ENCODE measurements around the gene SPAG4. TPM values are rescaled to one million over a fixed set of nuclear protein-coding genes. Genes with fewer than 3 reads are reported as not detected.

Gene SPAG4, protein sequence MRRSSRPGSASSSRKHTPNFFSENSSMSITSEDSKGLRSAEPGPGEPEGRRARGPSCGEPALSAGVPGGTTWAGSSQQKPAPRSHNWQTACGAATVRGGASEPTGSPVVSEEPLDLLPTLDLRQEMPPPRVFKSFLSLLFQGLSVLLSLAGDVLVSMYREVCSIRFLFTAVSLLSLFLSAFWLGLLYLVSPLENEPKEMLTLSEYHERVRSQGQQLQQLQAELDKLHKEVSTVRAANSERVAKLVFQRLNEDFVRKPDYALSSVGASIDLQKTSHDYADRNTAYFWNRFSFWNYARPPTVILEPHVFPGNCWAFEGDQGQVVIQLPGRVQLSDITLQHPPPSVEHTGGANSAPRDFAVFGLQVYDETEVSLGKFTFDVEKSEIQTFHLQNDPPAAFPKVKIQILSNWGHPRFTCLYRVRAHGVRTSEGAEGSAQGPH
- total RNA-seq: 1 to 10 TPM in 1 of 2 donors, under 1 TPM in 1; 1.00 to 2.8 TPM

DNA sequence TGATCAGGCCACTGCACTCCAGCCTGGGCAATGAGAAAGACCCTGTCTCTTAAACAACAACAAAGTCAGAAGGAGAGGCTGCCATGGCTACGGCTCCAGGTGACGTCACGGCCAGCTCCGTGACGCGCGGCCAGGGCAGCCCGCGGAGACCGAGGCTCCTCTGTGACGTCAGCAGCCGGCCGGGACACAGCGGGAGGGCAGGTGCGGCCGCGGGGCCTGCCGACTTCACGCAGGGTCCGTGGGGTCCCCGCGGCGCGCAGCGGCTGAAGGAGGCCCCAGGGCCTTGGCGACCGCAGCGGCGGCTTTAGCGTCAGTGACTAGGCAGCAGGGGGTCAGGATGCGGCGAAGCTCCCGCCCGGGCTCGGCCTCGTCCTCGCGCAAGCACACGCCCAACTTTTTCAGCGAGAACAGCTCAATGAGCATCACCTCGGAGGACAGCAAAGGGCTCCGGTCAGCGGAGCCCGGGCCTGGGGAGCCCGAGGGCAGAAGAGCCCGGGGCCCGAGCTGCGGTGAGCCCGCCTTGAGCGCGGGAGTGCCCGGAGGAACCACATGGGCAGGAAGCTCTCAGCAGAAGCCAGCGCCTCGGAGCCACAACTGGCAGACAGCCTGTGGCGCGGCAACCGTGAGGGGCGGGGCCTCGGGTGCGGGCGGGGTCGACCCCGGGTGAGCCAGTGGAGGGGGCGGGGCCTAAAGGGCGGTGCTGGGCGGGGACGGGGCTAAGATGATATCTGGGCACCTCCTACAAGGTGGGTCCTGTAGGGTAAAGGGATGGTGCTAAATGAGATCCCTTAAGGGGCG, at the start of gene SPAG4:
Gene SPAG4, plus strand, starts transcription at position 163 of the 798 bp plus-strand sequence. Its CDS starts 175 bp downstream, at position 338.

DNA sequence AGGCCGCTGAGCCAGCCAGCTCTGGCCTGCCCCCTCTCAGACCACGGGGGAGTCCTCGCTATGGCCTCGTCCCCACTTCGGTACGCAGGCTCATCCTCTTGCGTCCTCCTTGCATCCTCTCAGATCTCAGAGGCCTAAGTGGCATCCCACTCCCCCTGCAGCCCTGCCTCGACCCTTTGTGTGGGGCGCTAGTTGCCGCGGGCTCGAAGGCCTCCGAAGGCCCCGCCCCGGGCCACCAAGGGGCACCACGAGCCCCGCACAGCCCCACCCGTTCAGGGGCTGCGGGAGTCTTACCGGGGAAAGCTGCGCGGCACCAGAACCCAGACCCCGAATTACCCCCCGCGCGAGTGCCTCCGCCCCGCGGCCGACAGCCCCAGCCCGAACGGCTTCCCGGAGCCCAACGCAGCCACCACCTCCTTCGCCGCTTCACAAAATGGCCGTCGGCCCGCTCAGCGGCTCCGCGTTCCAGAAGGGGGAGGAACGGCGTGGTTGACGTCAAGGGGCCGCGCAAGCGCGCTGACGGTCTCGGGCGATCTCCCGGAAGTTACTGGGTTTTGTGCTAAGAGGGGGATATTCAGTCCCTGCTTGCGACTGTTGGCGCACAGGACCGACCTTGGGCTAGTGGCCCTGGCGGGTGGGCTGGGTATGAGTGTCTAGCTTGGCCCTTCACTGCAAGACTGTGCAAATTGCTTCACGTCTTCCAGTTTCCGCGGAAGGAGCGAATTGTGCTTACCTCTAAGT, 49.0 kb downstream of the SPAG4 start, which contains the start of the genes CPNE1 and RBM12:
Gene CPNE1, minus strand, starts transcription at position 435 of the 741 bp plus-strand sequence. CDS start 31,977 bp downstream, outside the sequence.
Gene RBM12, minus strand, starts transcription at position 435 of the 741 bp plus-strand sequence. CDS start 9,578 bp downstream, outside the sequence.

Small RNAs within 50 kb of the gene (small RNA-seq; reads per million reads assigned to genes)
- gene RNU6-759P (0 to 0.29 reads per million in 2 donors), gene RPL37P1 (0 reads per million in 2 donors)

Other genes starting within 250 kb of the SPAG4 start
- gene UQCC1, start 203.9 kb upstream of the SPAG4 start, total RNA-seq: 10 to 100 TPM; 22.6 to 24.8 TPM
- under 1 TPM in 1 of 2 donors, not detected in 1; under 0.01 TPM for gene GDF5, start 177.6 kb upstream of the SPAG4 start, total RNA-seq
- gene CEP250, start 160.2 kb upstream of the SPAG4 start, total RNA-seq: 10 to 100 TPM; 18.0 to 21.3 TPM
- gene C20orf173, start 86.2 kb upstream of the SPAG4 start, total RNA-seq: not detected
- 100 to 1,000 TPM; 225 to 247 TPM for gene ERGIC3, start 73.8 kb upstream of the SPAG4 start, total RNA-seq
- gene CPNE1, start 49.1 kb downstream of the SPAG4 start, total RNA-seq: 10 to 100 TPM; 59.2 to 72.6 TPM
- gene RBM12, start 49.1 kb downstream of the SPAG4 start, total RNA-seq: 10 to 100 TPM; 42.7 to 46.0 TPM
- gene NFS1, start 83.5 kb downstream of the SPAG4 start, total RNA-seq: 10 to 100 TPM; 30.0 to 31.7 TPM
- 100 to 1,000 TPM; 111 to 130 TPM for gene ROMO1, start 83.6 kb downstream of the SPAG4 start, total RNA-seq
- gene RBM39, start 126.4 kb downstream of the SPAG4 start, total RNA-seq: 100 to 1,000 TPM; 162 to 177 TPM
- 10 to 100 TPM; 16.2 to 20.0 TPM for gene PHF20, start 156.2 kb downstream of the SPAG4 start, total RNA-seq

All from melanocyte of skin (primary cell).